Naive B cell (primary cell): ENCODE data around the gene MYOF. TPM values are rescaled to one million over a fixed set of nuclear protein-coding genes. Genes with fewer than 3 reads are reported as not detected.

Source experiments
- ATAC-seq, 2 donors: fragments of 150-1000 bp; cut with Tn5 transposase; 2 replicates each; pipeline ENCODE4 v1.10.0; 2021; ENCODE audit warnings: low read depth in 2 of 2, mild to moderate bottlenecking in 2 of 2, moderate library complexity in 2 of 2
- DNase-seq: peaks from one replicate; pipeline ENCODE4 v3.0.0; 2022
- H3K27ac Mint-ChIP-seq, 6 donors: one replicate each; pipeline ENCODE4 v1.8.0; 2020 to 2022; ENCODE audit warnings: mild to moderate bottlenecking in 6 of 6, mixed read lengths in 6 of 6, moderate library complexity in 5 of 6, inconsistent platforms in 2 of 6
- H3K27me3 Mint-ChIP-seq, 3 donors: one replicate each; pipeline ENCODE4 v1.8.0; 2021 to 2022; ENCODE audit warnings: mixed read lengths in 3 of 3, mild to moderate bottlenecking in 1 of 3
- H3K36me3 Mint-ChIP-seq, 2 donors: one replicate each; pipeline ENCODE4 v1.8.0; 2020 to 2022; ENCODE audit warnings: mixed read lengths in 2 of 2, inconsistent platforms in 1 of 2, mild to moderate bottlenecking in 1 of 2
- H3K4me1 Mint-ChIP-seq, 3 donors: one replicate each; pipeline ENCODE4 v1.8.0; 2020 to 2022; ENCODE audit warnings: mixed read lengths in 3 of 3, inconsistent platforms in 1 of 3, mild to moderate bottlenecking in 1 of 3, moderate library complexity in 1 of 3
- H3K4me3 Mint-ChIP-seq, 8 donors: one replicate each; pipeline ENCODE4 v1.8.0; 2020 to 2022; ENCODE audit warnings: mild to moderate bottlenecking in 8 of 8, mixed read lengths in 8 of 8, moderate library complexity in 8 of 8, inconsistent platforms in 2 of 8
- H3K9me3 Mint-ChIP-seq, 7 donors: one replicate each; pipeline ENCODE4 v1.8.0; 2020 to 2022; ENCODE audit warnings: mixed read lengths in 7 of 7, mild to moderate bottlenecking in 5 of 7, inconsistent platforms in 2 of 7, moderate library complexity in 1 of 7
- polyA plus RNA-seq, 6 donors: library from polyadenylated mRNA; unstranded; fragments of 300-500 nt; fragmentation: Illumina TruSeq; gene quantifications; one replicate each; pipeline ENCODE4 v1.2.3, GENCODE V29; 2021; ENCODE audit warnings: low read depth in 6 of 6

MYOF gene
- polyA plus RNA-seq, 6 donors from 2014 or later: 0.25 to 0.40 TPM; not detected in 4

DNA sequence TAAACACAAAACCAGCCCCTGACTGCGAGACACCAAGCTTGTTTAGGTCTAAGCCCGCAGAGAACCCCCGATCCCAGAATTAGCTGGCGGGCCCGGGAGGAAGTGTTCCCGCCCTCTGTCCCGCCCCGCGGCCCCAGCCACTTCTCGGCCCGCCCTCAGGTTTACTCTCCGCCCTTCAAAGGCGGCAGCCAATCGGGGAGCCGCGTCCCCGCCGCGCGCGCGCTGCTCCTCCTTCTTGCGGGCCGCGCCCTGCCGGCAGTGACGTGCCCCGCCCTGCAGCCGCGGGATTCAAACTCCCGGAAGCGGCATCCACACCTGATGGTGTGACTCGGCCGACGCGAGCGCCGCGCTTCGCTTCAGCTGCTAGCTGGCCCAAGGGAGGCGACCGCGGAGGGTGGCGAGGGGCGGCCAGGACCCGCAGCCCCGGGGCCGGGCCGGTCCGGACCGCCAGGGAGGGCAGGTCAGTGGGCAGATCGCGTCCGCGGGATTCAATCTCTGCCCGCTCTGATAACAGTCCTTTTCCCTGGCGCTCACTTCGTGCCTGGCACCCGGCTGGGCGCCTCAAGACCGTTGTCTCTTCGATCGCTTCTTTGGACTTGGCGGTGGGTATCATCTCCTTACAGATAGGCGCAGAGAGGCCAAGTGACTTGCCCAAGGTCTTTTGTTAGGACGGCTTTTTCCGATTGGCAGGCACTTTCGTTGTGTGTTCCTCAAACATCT is 14.3 kb upstream of the MYOF start, which contains the start of gene CEP55:
Gene CEP55 (plus strand): TSS at position 291 of the 720 bp plus-strand sequence. CDS start 3,440 bp downstream, outside the sequence.
- peak; percentile 95 for DNase-seq
- peak within 1 kb of the TSS; percentile 86 to 96 (median 93) for H3K4me3 Mint-ChIP-seq
- peaks cover 3 to 20% (median 7%) of the 10 kb centered on the region in 3 donors for H3K4me1 Mint-ChIP-seq
- no peaks in the 10 kb centered on the region for H3K36me3 Mint-ChIP-seq
- H3K27ac Mint-ChIP-seq: peak within 1 kb of the TSS; percentile 42 to 96 (median 83)
- ATAC-seq: peak; percentile 99
- H3K27me3 Mint-ChIP-seq: peaks cover 0 to 6% (median 3%) of the 10 kb centered on the region in 3 donors
- no peaks in the 10 kb centered on the region for H3K9me3 Mint-ChIP-seq

DNA sequence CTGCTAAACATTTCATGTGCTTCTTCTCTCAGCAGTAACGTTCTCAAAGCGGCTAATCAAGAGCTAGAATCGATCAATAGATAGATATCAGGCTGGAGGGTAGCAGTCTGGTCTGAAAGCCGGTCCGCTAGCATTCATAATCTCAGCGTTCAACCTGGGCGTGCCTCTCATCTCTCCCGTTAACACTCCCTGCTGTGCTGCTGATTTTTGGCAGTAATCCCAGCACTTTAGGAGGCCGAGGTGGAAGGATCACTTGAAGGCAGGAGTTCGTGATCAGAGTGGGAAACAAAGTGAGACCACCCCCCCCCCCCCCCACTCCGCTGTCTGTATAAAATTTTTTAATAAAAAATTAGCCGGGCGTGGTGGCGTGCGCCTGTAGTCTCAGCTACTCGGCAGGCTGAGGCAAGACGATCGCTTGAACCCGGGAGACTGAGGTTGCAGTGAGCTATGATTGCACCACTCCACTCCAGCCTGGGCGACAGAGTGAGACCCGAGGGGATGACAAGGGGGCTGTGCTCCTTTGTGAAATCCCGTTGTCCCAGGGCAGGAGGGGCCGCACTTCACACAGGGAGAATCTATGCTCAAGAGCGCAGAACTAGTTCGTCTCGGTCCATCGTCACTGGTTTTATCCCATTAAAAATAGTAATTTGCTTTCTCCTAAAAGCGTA is 13.7 kb upstream of the MYOF start:
- Mint-ChIP-seq H3K27ac (peak overlapping the region in 5 of 6 donors; percentile 32 to 88 (median 62)), H3K36me3 (no peaks in the 10 kb centered on the region), H3K9me3 (no peaks in the 10 kb centered on the region), H3K4me1 (peaks cover 3 to 20% (median 7%) of the 10 kb centered on the region in 3 donors), H3K27me3 (peaks cover 0 to 9% (median 5%) of the 10 kb centered on the region in 3 donors), H3K4me3 (peak overlapping the region; percentile 86 to 96 (median 93))
- DNase-seq: peak; percentile 4
- peak; percentile 9 to 11 for ATAC-seq

GRCh38 chr10:93494494-93494893 is 12.4 kb upstream of the MYOF start:
- peaks cover 3 to 20% (median 7%) of the 10 kb centered on the region in 3 donors for H3K4me1 Mint-ChIP-seq
- ATAC-seq: no peak
- no peak for DNase-seq
- peak overlapping the region in 1 of 8 donors; percentile 8 for H3K4me3 Mint-ChIP-seq
- H3K9me3 Mint-ChIP-seq: no peaks in the 10 kb centered on the region
- H3K36me3 Mint-ChIP-seq: no peaks in the 10 kb centered on the region
- H3K27me3 Mint-ChIP-seq: peaks cover 6 to 15% (median 11%) of the 10 kb centered on the region in 3 donors
- no peak overlapping the region for H3K27ac Mint-ChIP-seq

- no peak overlapping the region for H3K27ac Mint-ChIP-seq
- peaks cover 3 to 18% (median 7%) of the 10 kb centered on the region in 3 donors for H3K4me1 Mint-ChIP-seq
- H3K9me3 Mint-ChIP-seq: no peaks in the 10 kb centered on the region
- DNase-seq: no peak
- peak overlapping the region in 1 of 8 donors; percentile 22 for H3K4me3 Mint-ChIP-seq
- ATAC-seq: no peak
- H3K27me3 Mint-ChIP-seq: peaks cover 20 to 25% (median 25%) of the 10 kb centered on the region in 3 donors
- no peaks in the 10 kb centered on the region for H3K36me3 Mint-ChIP-seq
These were observed 11.0 kb upstream of the MYOF start for GRCh38 chr10:93493162-93493561.

DNA sequence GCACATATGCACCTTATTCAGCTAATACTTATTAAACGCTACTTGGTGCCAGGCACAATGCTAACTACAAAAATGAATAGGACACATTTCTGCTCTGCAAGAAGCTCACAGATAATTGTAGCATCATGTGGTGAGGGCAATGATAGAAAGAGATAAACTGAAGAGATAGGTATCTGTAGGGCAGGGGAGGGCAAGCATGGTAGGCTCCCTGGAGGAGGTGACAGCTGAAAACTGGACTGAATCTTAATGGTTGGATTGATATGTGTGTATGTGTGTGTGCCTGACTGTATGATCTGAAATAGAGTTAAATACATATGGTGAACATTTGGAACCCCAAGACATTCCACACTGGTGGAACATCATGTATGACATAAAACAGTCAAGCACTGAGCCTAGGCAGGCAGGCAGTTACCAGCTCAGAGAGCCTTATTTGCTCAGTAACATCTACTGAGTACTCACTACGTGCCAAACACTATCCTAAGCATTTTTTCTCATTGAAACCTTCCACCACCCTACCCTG is 9.5 kb upstream of the MYOF start:
- no peak for ATAC-seq
- DNase-seq: no peak
- peaks cover 25 to 30% (median 28%) of the 10 kb centered on the region in 3 donors for H3K27me3 Mint-ChIP-seq
- no peaks in the 10 kb centered on the region for H3K9me3 Mint-ChIP-seq
- H3K4me3 Mint-ChIP-seq: no peak overlapping the region
- peaks cover under 1 to 7% (median 6%) of the 10 kb centered on the region in 3 donors for H3K4me1 Mint-ChIP-seq
- no peak overlapping the region for H3K27ac Mint-ChIP-seq
- H3K36me3 Mint-ChIP-seq: no peaks in the 10 kb centered on the region

- H3K9me3 Mint-ChIP-seq: no peaks in the 10 kb centered on the region
- DNase-seq (no peak), ATAC-seq (no peak)
- no peaks in the 10 kb centered on the region for H3K4me1 Mint-ChIP-seq
- H3K36me3 Mint-ChIP-seq: no peaks in the 10 kb centered on the region
- peaks cover 25 to 30% (median 28%) of the 10 kb centered on the region in 3 donors for H3K27me3 Mint-ChIP-seq
- peak overlapping the region in 1 of 8 donors; percentile 49 for H3K4me3 Mint-ChIP-seq
- H3K27ac Mint-ChIP-seq: peak overlapping the region in 1 of 6 donors; percentile 20
These were observed 6.9 kb upstream of the MYOF start for GRCh38 chr10:93488956-93489528.

DNA sequence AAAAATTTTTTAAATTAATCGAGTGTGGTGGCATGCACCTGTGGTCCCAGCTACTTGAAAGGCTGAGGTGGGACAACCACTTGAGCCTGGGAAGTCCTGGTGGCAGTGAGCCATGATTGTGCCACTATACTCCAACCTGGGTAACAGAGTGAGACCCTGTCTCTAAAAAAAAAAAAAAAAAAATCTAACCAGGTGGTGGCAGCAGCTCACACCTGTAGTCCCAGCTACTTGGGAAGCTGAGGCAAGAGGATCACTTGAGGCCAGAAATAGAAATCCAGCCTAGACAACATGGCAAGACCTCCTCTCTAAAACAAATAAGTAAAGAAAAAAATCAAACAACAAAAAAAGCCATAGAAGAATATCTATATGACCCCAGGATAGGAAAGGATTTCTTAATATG is 3.6 kb upstream of the MYOF start:
- ATAC-seq (no peak), DNase-seq (no peak)
- Mint-ChIP-seq H3K27ac (no peak overlapping the region), H3K4me3 (no peak overlapping the region), H3K36me3 (no peaks in the 10 kb centered on the region), H3K4me1 (peaks cover 11 to 15% (median 14%) of the 10 kb centered on the region in 3 donors), H3K27me3 (peaks cover 21 to 29% (median 25%) of the 10 kb centered on the region in 3 donors), H3K9me3 (no peaks in the 10 kb centered on the region)

GRCh38 chr10:93481637-93482144 is 443 bp downstream of the MYOF start:
- peaks cover 0 to 6% (median 0%) of the 10 kb centered on the region in 3 donors for H3K27me3 Mint-ChIP-seq
- no peak for DNase-seq
- H3K9me3 Mint-ChIP-seq: no peaks in the 10 kb centered on the region
- no peaks in the 10 kb centered on the region for H3K36me3 Mint-ChIP-seq
- no peak for ATAC-seq
- H3K4me1 Mint-ChIP-seq: peaks cover 11 to 15% (median 14%) of the 10 kb centered on the region in 3 donors
- H3K27ac Mint-ChIP-seq: peak overlapping the region in 2 of 6 donors; percentile 64 to 79
- peak overlapping the region; percentile 77 to 94 (median 91) for H3K4me3 Mint-ChIP-seq

GRCh38 chr10:93478873-93479272 is 3.3 kb downstream of the MYOF start:
- Mint-ChIP-seq H3K27ac (peak overlapping the region in 2 of 6 donors; percentile 72 to 92), H3K4me1 (peaks cover 11 to 15% (median 14%) of the 10 kb centered on the region in 3 donors), H3K9me3 (no peaks in the 10 kb centered on the region), H3K27me3 (peaks cover 0 to 6% (median 0%) of the 10 kb centered on the region in 3 donors), H3K4me3 (peak overlapping the region in 1 of 8 donors; percentile 35), H3K36me3 (no peaks in the 10 kb centered on the region)
- ATAC-seq (no peak), DNase-seq (no peak)

DNA sequence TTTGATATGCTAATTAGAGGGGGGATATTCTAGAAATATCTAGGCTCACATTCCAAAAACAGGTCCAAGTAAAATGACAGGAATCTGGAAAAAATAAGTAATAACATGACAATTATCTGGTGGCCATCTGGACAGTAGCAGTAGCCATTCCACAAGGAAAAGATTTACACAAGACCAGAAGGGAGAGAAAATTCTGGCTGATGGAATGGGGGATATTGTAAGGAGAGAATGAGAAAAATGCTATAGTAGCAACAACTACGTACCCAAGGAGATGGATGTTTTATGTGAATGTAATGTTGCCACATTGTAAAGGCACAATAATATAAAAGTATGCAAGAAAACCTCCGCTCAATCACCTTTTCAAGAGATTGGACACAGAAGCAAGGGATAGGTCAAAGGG is 5.4 kb downstream of the MYOF start:
- no peak for ATAC-seq
- H3K4me1 Mint-ChIP-seq: peaks cover 0 to 6% (median 3%) of the 10 kb centered on the region in 3 donors
- H3K9me3 Mint-ChIP-seq: no peaks in the 10 kb centered on the region
- no peak overlapping the region for H3K4me3 Mint-ChIP-seq
- DNase-seq: no peak
- no peak overlapping the region for H3K27ac Mint-ChIP-seq
- H3K36me3 Mint-ChIP-seq: no peaks in the 10 kb centered on the region
- no peaks in the 10 kb centered on the region for H3K27me3 Mint-ChIP-seq

DNA sequence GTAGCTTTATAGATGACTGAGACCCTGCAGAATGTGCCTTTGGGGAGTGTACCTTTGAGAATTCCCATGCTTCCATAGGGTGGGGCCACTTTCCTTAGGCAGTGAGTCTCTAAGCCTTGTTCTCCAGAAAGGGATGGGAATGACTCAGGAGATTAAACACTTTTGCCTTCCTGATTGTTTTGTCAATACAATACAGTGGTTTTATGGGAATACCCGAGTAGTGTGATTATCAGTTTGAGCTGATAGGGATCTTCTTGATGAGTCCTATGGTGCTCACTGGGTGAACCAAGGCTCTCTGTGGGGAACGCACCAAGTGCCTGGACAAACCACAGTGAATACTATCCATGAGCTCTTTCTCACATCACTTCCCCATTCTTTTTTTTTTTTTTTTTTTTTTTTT is 6.3 kb downstream of the MYOF start:
- Mint-ChIP-seq H3K4me1 (no peaks in the 10 kb centered on the region), H3K36me3 (no peaks in the 10 kb centered on the region), H3K9me3 (no peaks in the 10 kb centered on the region), H3K27me3 (no peaks in the 10 kb centered on the region), H3K27ac (no peak overlapping the region), H3K4me3 (no peak overlapping the region)
- DNase-seq: no peak
- ATAC-seq: no peak

GRCh38 chr10:93475227-93475626 is 6.9 kb downstream of the MYOF start:
- Mint-ChIP-seq H3K36me3 (no peaks in the 10 kb centered on the region), H3K27ac (no peak overlapping the region), H3K9me3 (no peaks in the 10 kb centered on the region), H3K4me1 (no peaks in the 10 kb centered on the region), H3K4me3 (no peak overlapping the region), H3K27me3 (no peaks in the 10 kb centered on the region)
- ATAC-seq (no peak), DNase-seq (no peak)

GRCh38 chr10:93473804-93474472 is 8.2 kb downstream of the MYOF start:
- Mint-ChIP-seq H3K4me1 (no peaks in the 10 kb centered on the region), H3K36me3 (no peaks in the 10 kb centered on the region), H3K27me3 (no peaks in the 10 kb centered on the region), H3K4me3 (peak overlapping the region in 1 of 8 donors; percentile 44), H3K27ac (no peak overlapping the region), H3K9me3 (no peaks in the 10 kb centered on the region)
- no peak for ATAC-seq
- no peak for DNase-seq
